ENCODE measurements around the gene RPL37A. TPM values are rescaled to one million over a fixed set of nuclear protein-coding genes. Genes with fewer than 3 reads are reported as not detected.

The RPL37A gene
- 100 to 1,000 TPM; 601 to 699 TPM for total RNA-seq

DNA sequence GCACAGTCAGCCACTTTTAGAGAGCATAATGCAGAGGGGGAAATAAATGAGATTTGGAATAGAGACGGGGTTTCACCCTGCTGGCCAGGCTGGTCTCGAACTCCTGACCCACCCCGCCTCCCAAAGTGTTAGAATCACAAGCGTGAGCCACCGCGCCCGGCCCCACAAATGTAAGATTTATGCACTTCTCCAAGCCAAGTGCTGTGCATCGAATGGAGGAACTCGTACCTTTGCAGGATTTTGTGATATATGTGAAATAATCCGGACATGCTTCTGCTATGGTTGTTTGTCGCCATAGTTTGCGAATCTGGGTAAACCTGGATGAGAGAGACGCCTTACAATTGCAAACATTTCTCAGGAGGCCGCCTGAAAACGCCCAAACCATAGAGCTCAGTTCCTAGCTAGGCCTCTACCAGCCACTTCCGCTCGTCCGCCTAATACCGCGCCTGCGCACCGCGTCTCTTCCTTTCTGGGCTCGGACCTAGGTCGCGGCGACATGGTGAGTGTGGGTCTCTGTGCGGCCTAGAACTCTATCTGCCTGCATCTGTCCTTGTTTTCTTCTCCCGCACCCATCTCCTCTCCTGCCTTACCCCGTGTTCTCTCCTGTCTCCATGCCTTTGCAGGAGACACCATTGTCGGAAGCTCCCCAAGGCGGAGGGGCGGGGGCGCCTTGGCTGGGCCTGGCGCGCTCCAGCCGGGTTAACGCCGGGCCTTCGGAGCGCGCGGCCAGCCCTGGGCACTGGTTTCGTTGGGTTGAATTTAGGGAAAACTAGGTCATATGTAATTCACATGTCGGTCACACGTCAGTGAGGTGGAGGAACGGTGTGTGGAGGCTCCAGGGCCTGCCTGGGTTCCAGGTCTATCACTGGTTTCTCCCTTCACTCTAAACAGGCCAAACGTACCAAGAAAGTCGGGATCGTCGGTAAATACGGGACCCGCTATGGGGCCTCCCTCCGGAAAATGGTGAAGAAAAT, at the start of gene RPL37A:
RPL37A (plus strand) TSS at position 466 of the 974 bp plus-strand sequence; CDS start at position 497, 31 bp downstream.

Other genes starting within 250 kb of the RPL37A start
- gene MARCHF4, start 126.4 kb upstream of the RPL37A start, total RNA-seq = not detected
- 10 to 100 TPM; 14.0 to 17.2 TPM for gene SMARCAL1, start 86.4 kb upstream of the RPL37A start, total RNA-seq
- under 1 TPM; 0.67 to 0.69 TPM for gene IGFBP2, start 134.6 kb downstream of the RPL37A start, total RNA-seq
- 1 to 10 TPM; 1.4 to 3.3 TPM for gene IGFBP5, start 196.7 kb downstream of the RPL37A start, total RNA-seq

Measured in melanocyte of skin (primary cell).